Type B pancreatic cell (in vitro differentiated cells): ENCODE data around the gene CNTN4. TPM values are rescaled to one million over a fixed set of nuclear protein-coding genes. Genes with fewer than 3 reads are reported as not detected.
"Not testable (repeated sequence)": the region's sequence is repeated elsewhere in the genome, so short reads cannot be mapped to it uniquely, and the experiment has no call there.

Source experiments
- DNase-seq: peaks from one replicate; pipeline ENCODE4 v3.0.0; 2021; ENCODE audit warnings: mixed read lengths; ENCODE audit not compliant: unreplicated experiment; ENCODE audit errors: extremely low spot score
- H3K27ac Mint-ChIP-seq: 2 replicates; pipeline ENCODE4 v1.8.0; 2021; ENCODE audit warnings: mild to moderate bottlenecking, mixed read lengths
- H3K27me3 Mint-ChIP-seq: 2 replicates; pipeline ENCODE4 v1.8.0; 2021; ENCODE audit warnings: mixed read lengths
- H3K36me3 Mint-ChIP-seq: 2 replicates; pipeline ENCODE4 v1.8.0; 2021; ENCODE audit warnings: mixed read lengths
- H3K4me1 Mint-ChIP-seq: one replicate; pipeline ENCODE4 v1.8.0; 2021; ENCODE audit warnings: mixed read lengths; ENCODE audit not compliant: unreplicated experiment
- H3K4me3 Mint-ChIP-seq: 2 replicates; pipeline ENCODE4 v1.8.0; 2021; ENCODE audit warnings: mild to moderate bottlenecking, mixed read lengths
- H3K9me3 Mint-ChIP-seq: 2 replicates; pipeline ENCODE4 v1.8.0; 2021; ENCODE audit warnings: mixed read lengths
- CTCF ChIP-seq: fragments of 200-600 bp; sonication (generic); conservative IDR thresholded peaks from 2 replicates; pipeline ENCODE4 v1.5.0; 2021; ENCODE audit warnings: antibody characterized with exemption, mild to moderate bottlenecking
- total RNA-seq: library from RNA; stranded (reverse); gene quantifications from 2 replicates; pipeline ENCODE4 v1.2.1, GENCODE V29; 2021; ENCODE audit warnings: low replicate concordance

The CNTN4 gene
- total RNA-seq, 1 donor from 2014 or later: 29.7 TPM

DNA sequence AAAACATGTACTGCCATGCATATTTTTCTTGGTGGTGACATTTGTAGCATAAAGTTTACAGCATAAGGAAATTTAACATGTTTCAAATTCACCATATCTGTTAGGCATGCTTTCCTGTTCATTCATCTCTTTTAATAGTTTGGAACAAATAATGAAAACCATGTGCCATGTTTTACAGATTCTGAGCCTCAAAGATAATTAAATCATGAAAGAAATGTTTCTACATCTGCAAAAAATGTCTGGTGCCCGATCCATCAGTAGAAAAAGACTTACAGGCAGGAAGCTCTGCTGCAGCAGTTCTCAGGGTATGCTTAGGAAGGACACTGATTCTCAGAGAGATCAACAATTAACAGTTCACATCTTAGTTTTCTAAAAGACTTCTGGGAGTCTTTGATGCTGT is 695.3 kb downstream of the CNTN4 start:
- Mint-ChIP-seq H3K27me3 (no peaks in the 10 kb centered on the region), H3K4me1 (peaks cover 16% of the 10 kb centered on the region), H3K4me3 (no peak overlapping the region), H3K9me3 (no peaks in the 10 kb centered on the region), H3K36me3 (no peaks in the 10 kb centered on the region), H3K27ac (no peak overlapping the region)
- no peak for DNase-seq
- TF ChIP-seq CTCF: no peak

DNA sequence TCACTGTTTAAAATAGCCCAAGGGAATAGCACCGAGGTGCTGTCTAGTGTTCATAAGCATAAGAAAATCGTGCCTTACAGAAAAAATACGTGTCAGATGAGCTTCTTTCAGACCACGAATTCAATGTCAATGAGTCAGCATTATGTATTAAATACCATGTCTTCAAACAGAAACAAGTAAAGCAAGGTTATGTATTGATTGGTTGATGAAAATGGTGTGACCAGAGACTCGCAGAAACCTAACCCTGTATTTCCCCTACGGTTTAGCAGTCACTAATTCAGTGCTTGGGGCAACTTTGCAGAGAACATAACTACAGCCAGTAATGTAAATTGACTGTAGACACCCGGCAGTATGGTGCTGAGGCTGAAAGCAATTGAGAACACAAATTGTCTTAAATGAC is 703.8 kb downstream of the CNTN4 start:
- Mint-ChIP-seq H3K9me3 (no peaks in the 10 kb centered on the region), H3K27me3 (no peaks in the 10 kb centered on the region), H3K27ac (no peak overlapping the region), H3K4me3 (no peak overlapping the region), H3K4me1 (no peaks in the 10 kb centered on the region), H3K36me3 (no peaks in the 10 kb centered on the region)
- DNase-seq: no peak
- TF ChIP-seq CTCF: no peak

GRCh38 chr3:2807514-2807913 is 708.8 kb downstream of the CNTN4 start:
- Mint-ChIP-seq H3K9me3 (no peaks in the 10 kb centered on the region), H3K36me3 (no peaks in the 10 kb centered on the region), H3K4me3 (no peak overlapping the region), H3K27ac (no peak overlapping the region), H3K27me3 (no peaks in the 10 kb centered on the region), H3K4me1 (no peaks in the 10 kb centered on the region)
- DNase-seq: no peak
- TF ChIP-seq CTCF: no peak

DNA sequence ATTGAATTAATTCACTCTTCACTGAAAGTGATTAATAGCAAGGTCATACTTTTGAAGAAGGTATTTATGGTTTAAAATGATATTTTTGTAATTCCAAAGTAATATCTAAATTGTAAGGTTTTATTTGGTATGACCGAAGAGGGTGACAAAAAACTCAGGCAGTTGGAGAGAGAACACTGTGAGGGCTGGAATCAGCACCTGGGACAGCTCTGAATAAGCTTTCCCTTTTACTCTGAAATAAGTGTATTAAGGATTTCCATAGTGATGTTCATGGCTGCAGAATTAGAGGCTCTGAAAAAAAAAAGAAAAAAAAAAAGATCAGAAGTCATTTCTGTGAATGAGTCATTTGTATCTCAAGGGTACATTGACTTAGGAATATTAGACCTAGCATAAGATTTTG is 712.1 kb downstream of the CNTN4 start:
- no peak for DNase-seq
- Mint-ChIP-seq H3K27me3 (no peaks in the 10 kb centered on the region), H3K36me3 (no peaks in the 10 kb centered on the region), H3K27ac (no peak overlapping the region), H3K4me3 (no peak overlapping the region), H3K9me3 (no peaks in the 10 kb centered on the region), H3K4me1 (no peaks in the 10 kb centered on the region)
- TF ChIP-seq CTCF: no peak

- Mint-ChIP-seq H3K4me1 (peaks cover 5% of the 10 kb centered on the region), H3K4me3 (no peak overlapping the region), H3K36me3 (no peaks in the 10 kb centered on the region), H3K27ac (no peak overlapping the region), H3K27me3 (no peaks in the 10 kb centered on the region), H3K9me3 (no peaks in the 10 kb centered on the region)
- TF ChIP-seq CTCF: no peak
- DNase-seq: no peak
Observed at GRCh38 chr3:2819571-2819970, 720.9 kb downstream of the CNTN4 start.

DNA sequence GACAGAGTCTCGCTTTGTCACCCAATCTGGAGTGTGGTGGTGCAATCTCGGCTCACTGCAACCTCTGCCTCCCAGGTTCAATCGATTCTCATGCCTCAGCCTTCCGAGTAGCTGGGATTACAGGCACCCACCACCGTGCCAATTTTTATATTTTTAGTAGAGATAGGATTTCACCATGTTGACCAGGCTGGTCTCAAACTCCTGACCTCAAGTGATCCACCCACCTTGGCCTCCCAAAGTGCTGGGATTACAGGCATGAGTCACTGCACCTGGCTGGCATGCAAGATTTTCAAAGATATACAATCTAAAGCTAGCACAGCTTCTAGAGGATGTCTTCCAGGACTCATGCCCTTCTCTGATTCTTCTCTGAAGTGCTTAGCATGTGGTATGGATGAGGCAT is 722.3 kb downstream of the CNTN4 start:
- not testable (repeated sequence) for H3K4me1 Mint-ChIP-seq, DNase-seq, H3K36me3 Mint-ChIP-seq, H3K4me3 Mint-ChIP-seq, H3K27me3 Mint-ChIP-seq, H3K27ac Mint-ChIP-seq, H3K9me3 Mint-ChIP-seq
